Lower leg skin (tissue), 3 donors: ENCODE data around the gene KCNMA1.

Experiments
- CTCF ChIP-seq, 3 donors: fragments of 450-650 bp; IDR thresholded peaks; one replicate each; pipeline ENCODE4 v1.5.1; 2016; ENCODE audit warnings: antibody characterized with exemption in 3 of 3, mild to moderate bottlenecking in 3 of 3, moderate library complexity in 2 of 3
- POLR2A ChIP-seq, 2 donors: fragments of 450-650 bp; IDR thresholded peaks; one replicate each; pipeline ENCODE4 v1.6.1; 2016 to 2017; ENCODE audit warnings: antibody characterized with exemption in 2 of 2, mild to moderate bottlenecking in 1 of 2, moderate library complexity in 1 of 2

DNA sequence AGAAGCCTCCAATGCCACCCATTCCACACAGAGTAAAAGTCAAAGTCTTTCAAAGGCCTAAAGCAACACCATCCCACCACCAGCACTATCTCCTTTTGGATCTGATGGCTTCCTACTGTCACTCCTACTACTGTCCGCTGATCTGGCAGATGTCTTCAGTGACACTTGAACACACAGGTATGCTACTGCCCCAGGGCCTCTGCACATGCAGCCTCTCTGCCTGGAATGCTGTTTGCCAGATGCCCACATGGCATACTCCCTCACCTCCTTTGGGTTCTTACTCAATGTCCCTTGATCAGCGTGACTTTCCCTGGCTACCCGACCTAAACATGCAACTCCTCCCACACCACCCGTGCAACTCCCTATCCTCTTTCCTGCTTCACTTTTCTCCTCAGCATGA is 512.4 kb downstream of the KCNMA1 start:
- no peak for TF ChIP-seq CTCF (IDR thresholded peaks at IDR 0.05)
- TF ChIP-seq POLR2A (IDR thresholded peaks at IDR 0.05): no peak
